DOHH2 (cell line): ENCODE data around the gene MEST.
"Not testable (repeated sequence)": the region's sequence is repeated elsewhere in the genome, so short reads cannot be mapped to it uniquely, and the experiment has no call there.

Experiments used
- CTCF ChIP-seq: fragments of 200-600 bp; sonication (generic); IDR thresholded peaks from one replicate; pipeline ENCODE4 v1.5.1; 2014; ENCODE audit warnings: antibody characterized with exemption, mild to moderate bottlenecking, low read depth, low read length; ENCODE audit not compliant: poor library complexity, severe bottlenecking
- EZH2phosphoT487 ChIP-seq: fragments of 200-600 bp; sonication (generic); IDR thresholded peaks from 2 replicates; pipeline ENCODE4 v1.6.1; 2017; ENCODE audit warnings: borderline replicate concordance, mild to moderate bottlenecking, antibody characterized with exemption, low read length, moderate library complexity, mixed read lengths

GRCh38 chr7:130527752-130528355 is 36.0 kb downstream of the MEST start:
- not testable (repeated sequence) for TF ChIP-seq CTCF, EZH2phosphoT487
